K562 (cell line): ENCODE measurements around the gene PANK2. TPM values are rescaled to one million over a fixed set of nuclear protein-coding genes. Genes with fewer than 3 reads are reported as not detected.

Experiments used
- ARID2 ChIP-seq: fragments of 450-650 bp; IDR thresholded peaks from 2 replicates; pipeline ENCODE4 v1.6.1; 2017; ENCODE audit warnings: antibody characterized with exemption, mild to moderate bottlenecking
- ASH1L ChIP-seq: fragments of 450-650 bp; IDR thresholded peaks from 2 replicates; pipeline ENCODE4 v1.6.1; 2018; ENCODE audit warnings: borderline replicate concordance, mild to moderate bottlenecking, low read depth; ENCODE audit not compliant: partially characterized antibody
- CBX3 ChIP-seq, 2 experiments: IDR thresholded peaks; 1 replicate in 1 of 2; 2 replicates in 1 of 2; pipeline ENCODE4 v1.6.1; 2012; ENCODE audit warnings: inconsistent platforms in 2 of 2, low read length in 2 of 2, borderline replicate concordance in 1 of 2, control low read depth in 1 of 2
- DDX20 ChIP-seq: fragments of 450-650 bp; IDR thresholded peaks from 2 replicates; pipeline ENCODE4 v1.6.1; 2016; ENCODE audit warnings: missing genetic modification characterization, low read depth, mild to moderate bottlenecking, missing compliant biosample characterization, moderate library complexity
- ETV1 ChIP-seq: fragments of 450-650 bp; conservative IDR thresholded peaks from 2 replicates; pipeline ENCODE4 v1.6.1; 2016; ENCODE audit warnings: missing genetic modification characterization, control low read depth, low read depth, missing compliant biosample characterization
- ETV5 ChIP-seq: sonication (generic); formaldehyde crosslinking; IDR thresholded peaks from 2 replicates; pipeline ENCODE4 v1.4.0; 2020; ENCODE audit warnings: low read depth, mild to moderate bottlenecking, missing genetic modification reagents
- GABPA ChIP-seq: fragments of 200-800 bp; sonication (Bioruptor generic); conservative IDR thresholded peaks from 2 replicates; pipeline ENCODE4 v1.6.1; 2016; ENCODE audit warnings: low read depth, missing genetic modification characterization, missing compliant biosample characterization
- MYNN ChIP-seq, 2 experiments: sonication (generic); formaldehyde crosslinking in 1 of 2; IDR thresholded peaks; 2 replicates each; pipeline versions ENCODE4 v1.5.0 to v1.6.1; 2016 to 2020; ENCODE audit warnings: antibody characterized with exemption in 1 of 2, missing genetic modification reagents in 1 of 2
- NCOA2 ChIP-seq, 2 experiments: fragments of 450-650 bp; IDR thresholded peaks; 2 replicates each; pipeline ENCODE4 v1.6.1; 2018; ENCODE audit warnings: mild to moderate bottlenecking in 2 of 2, moderate library complexity in 1 of 2; ENCODE audit not compliant: partially characterized antibody in 2 of 2
- NCOR1 ChIP-seq: fragments of 450-650 bp; IDR thresholded peaks from 2 replicates; pipeline ENCODE4 v1.6.1; 2016; ENCODE audit warnings: mild to moderate bottlenecking, moderate library complexity
- NFATC3 ChIP-seq: fragments of 450-650 bp; IDR thresholded peaks from 2 replicates; pipeline ENCODE4 v1.6.1; 2017; ENCODE audit warnings: mild to moderate bottlenecking
- RBM39 ChIP-seq: fragments of 200-400 bp; formaldehyde crosslinking; optimal IDR thresholded peaks from 2 replicates; pipeline ENCODE3; 2018; ENCODE audit warnings: low read depth, low read length
- SRSF3 ChIP-seq: fragments of 200-400 bp; formaldehyde crosslinking; IDR thresholded peaks from 2 replicates; pipeline ENCODE4 v1.6.1; 2016; ENCODE audit warnings: mild to moderate bottlenecking, low read length, moderate library complexity; ENCODE audit not compliant: insufficient read depth
- SUPT5H ChIP-seq: fragments of 450-650 bp; IDR thresholded peaks from 2 replicates; pipeline ENCODE4 v1.6.1; 2016
- U2AF1 ChIP-seq: fragments of 200-400 bp; formaldehyde crosslinking; optimal IDR thresholded peaks from 2 replicates; pipeline ENCODE3; 2017; ENCODE audit warnings: mild to moderate bottlenecking, low read depth, low read length, moderate library complexity
- ZC3H4 ChIP-seq: sonication (generic); formaldehyde crosslinking; IDR thresholded peaks from 2 replicates; pipeline ENCODE4 v1.9.0; 2021; ENCODE audit warnings: missing genetic modification reagents, borderline replicate concordance
- ZNF140 ChIP-seq: fragments of 250-450 bp; sonication (Bioruptor Pico); IDR thresholded peaks from 2 replicates; pipeline ENCODE4 v1.8.0; 2021; ENCODE audit warnings: moderate library complexity, mild to moderate bottlenecking, inconsistent platforms
- ZNF24 ChIP-seq: fragments of 450-650 bp; IDR thresholded peaks from 2 replicates; pipeline ENCODE4 v1.6.1; 2016
- ZNF282 ChIP-seq: sonication (generic); formaldehyde crosslinking; IDR thresholded peaks from 2 replicates; pipeline ENCODE4 v1.8.1; 2023; ENCODE audit warnings: missing genetic modification reagents
- ZNF311 ChIP-seq: fragments of 250-450 bp; sonication (Bioruptor Pico); IDR thresholded peaks from 2 replicates; pipeline ENCODE4 v1.4.0; 2020; ENCODE audit warnings: mild to moderate bottlenecking, moderate library complexity
- ZSCAN29 ChIP-seq: fragments of 450-650 bp; IDR thresholded peaks from 2 replicates; pipeline ENCODE4 v1.6.1; 2017
- polyA plus RNA-seq, 8 experiments: library from polyadenylated mRNA; depleted of rRNA in 4 of 8; stranded (reverse) in 5 of 8; unstranded in 3 of 8; fragments of >200 nt; fragmentation: Nextera tagmentation in 2 of 8; fragmentation: Illumina TruSeq in 1 of 8; extraction: Ambion mirVana in 2 of 8; extraction: Trizol in 1 of 8; gene quantifications; 2 replicates each; pipeline versions ENCODE4 v1.2.1 to v1.2.3, GENCODE V29; 2011 to 2014; ENCODE audit warnings: inconsistent platforms in 1 of 8, missing spikeins in 1 of 8
- total RNA-seq, 7 experiments: library from RNA; depleted of rRNA in 6 of 7; stranded (reverse); fragments of >200 nt in 6 of 7; fragmentation: Illumina TruSeq in 2 of 7; extraction: Trizol in 2 of 7; gene quantifications; 2 replicates each; pipeline versions ENCODE4 v1.2.1 to v1.2.3, GENCODE V29; 2011 to 2021; ENCODE audit warnings: low replicate concordance in 1 of 7
- TF ChIP-seq, protein P1 (sequence below), 2 experiments: fragments of 450-650 bp; IDR thresholded peaks; 2 replicates each; pipeline ENCODE4 v1.6.1; 2016; ENCODE audit warnings: mild to moderate bottlenecking in 2 of 2, borderline replicate concordance in 1 of 2, low read depth in 1 of 2, moderate library complexity in 1 of 2

The PANK2 gene
- total and polyA plus RNA-seq, 9 of the 15 experiments (the other 6 are each of a cell fraction or from before 2014, with no cell fraction given) = 14.9 to 43.5 (median 31.4) TPM

DNA sequence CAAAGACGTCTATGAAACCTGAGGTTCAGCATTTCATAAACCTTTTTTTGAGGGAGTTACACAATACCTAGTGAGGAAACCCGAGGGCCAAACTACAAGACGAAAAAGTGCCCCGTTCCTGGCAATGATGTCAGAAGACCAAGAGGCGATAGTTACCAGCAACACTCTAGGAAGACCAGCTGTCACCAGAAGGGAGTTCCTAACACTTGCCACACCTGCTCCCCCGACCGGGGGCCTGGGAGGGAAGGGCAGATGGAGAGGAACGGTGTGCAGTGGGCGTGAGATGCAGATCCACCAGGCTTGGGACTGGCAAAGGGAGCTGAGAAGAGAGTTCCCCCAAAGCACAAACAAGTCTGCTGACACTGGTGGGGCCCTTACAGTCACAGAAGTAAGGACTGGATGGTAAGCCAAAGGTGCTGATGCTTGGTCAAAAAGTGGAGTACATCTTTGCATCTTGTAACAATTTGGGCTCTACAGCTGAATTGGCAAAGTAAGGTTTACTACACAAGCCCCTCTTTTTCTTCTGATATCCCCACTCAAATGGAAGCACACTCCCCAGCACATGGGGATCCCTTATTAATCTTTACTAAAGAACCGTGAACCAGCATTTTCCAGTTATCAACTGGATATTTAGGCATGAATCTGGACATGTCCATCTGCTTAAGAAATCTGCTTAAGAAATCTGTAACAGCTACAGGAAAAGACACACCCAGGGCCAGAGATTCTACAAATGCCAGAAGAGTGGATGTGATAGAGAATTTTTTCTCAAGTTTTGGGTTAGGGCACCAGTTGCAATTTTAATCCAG, 38.5 kb downstream of the PANK2 start (continued):
- TF ChIP-seq CBX3 (IDR thresholded peaks at IDR 0.05; ENCODE audit: borderline replicate concordance in 1 of 2, low read length in 2 of 2) (no peak), ZNF282 (CRISPR knock-in tag) (no peak), GABPA (tag) (no peak), ASH1L (no peak), MYNN (IDR thresholded peaks at IDR 0.05) (peak; percentile 64; the same call in 1 of the 2 replicates), MYNN (CRISPR knock-in tag; IDR thresholded peaks at IDR 0.05) (no peak), NCOR1 (0 out of 2 replicates have a peak, but pooled peaks have one; percentile 14), RBM39 (no peak), ZNF311 (no peak), SRSF3 (no peak), ARID2 (no peak), ETV5 (CRISPR knock-in tag) (no peak), ZNF140 (no peak), NFATC3 (no peak), ZSCAN29 (no peak), ZC3H4 (CRISPR knock-in tag) (no peak), U2AF1 (no peak), NCOA2 (IDR thresholded peaks at IDR 0.05; ENCODE audit: partially characterized antibody in 2 of 2) (no peak), ZNF24 (no peak), DDX20 (tag) (no peak), ETV1 (tag) (no peak), SUPT5H (peak; percentile 41)
- TF ChIP-seq, protein P1, sequence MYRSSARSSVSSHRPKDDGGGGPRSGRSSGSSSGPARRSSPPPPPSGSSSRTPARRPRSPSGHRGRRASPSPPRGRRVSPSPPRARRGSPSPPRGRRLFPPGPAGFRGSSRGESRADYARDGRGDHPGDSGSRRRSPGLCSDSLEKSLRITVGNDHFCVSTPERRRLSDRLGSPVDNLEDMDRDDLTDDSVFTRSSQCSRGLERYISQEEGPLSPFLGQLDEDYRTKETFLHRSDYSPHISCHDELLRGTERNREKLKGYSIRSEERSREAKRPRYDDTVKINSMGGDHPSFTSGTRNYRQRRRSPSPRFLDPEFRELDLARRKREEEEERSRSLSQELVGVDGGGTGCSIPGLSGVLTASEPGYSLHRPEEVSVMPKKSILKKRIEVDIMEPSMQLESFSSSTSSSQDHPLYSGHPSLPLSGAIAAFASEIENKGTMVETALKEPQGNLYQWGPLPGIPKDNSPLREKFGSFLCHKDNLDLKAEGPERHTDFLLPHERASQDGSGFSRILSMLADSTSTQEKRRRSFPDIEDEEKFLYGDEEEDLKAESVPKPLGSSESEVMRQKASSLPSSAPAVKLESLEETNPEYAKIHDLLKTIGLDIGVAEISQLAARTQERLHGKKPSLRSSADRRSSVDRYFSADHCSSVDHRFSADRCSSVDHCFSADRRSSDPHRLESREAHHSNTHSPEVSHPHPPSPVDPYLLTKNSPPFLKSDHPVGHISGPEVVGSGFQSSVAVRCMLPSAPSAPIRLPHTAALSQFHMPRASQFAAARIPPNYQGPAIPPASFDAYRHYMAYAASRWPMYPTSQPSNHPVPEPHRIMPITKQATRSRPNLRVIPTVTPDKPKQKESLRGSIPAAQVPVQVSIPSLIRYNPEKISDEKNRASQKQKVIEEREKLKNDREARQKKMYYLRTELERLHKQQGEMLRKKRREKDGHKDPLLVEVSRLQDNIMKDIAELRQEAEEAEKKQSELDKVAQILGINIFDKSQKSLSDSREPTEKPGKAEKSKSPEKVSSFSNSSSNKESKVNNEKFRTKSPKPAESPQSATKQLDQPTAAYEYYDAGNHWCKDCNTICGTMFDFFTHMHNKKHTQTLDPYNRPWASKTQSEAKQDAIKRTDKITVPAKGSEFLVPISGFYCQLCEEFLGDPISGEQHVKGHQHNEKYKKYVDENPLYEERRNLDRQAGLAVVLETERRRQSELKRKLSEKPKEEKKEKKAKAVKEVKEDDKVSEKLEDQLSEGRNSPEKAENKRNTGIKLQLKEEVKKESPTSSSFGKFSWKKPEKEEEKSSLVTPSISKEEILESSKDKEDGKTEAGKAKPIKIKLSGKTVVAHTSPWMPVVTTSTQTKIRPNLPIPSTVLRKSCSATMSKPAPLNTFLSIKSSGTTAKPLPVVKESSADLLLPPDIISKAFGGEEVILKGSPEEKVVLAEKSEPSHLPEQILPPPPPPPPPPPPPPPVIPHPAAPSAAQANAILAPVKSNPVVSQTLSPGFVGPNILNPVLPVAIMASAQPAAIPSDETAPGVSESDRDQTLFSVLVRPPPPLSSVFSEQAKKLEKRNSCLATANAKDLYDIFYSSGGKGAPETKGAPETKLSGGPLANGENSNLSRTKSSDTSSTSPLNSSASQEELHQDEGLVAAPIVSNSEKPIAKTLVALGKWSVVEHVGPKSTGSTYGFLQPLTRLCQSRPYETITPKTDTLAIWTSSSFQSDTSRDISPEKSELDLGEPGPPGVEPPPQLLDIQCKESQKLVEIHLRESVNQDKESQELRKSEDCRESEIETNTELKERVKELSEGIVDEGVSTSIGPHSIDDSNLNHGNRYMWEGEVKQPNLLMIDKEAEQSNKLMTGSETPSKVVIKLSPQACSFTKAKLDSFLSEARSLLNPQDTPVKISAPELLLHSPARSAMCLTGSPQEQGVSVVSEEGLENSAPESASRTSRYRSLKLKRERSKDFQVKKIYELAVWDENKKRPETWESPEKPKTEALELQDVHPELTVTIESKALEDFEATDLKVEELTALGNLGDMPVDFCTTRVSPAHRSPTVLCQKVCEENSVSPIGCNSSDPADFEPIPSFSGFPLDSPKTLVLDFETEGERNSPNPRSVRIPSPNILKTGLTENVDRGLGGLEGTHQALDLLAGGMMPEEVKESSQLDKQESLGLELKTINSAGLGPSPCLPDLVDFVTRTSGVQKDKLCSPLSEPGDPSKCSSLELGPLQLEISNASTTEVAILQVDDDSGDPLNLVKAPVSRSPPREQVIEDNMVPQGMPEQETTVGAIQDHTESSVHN (IDR thresholded peaks at IDR 0.05; ENCODE audit: borderline replicate concordance in 1 of 2, low read depth in 1 of 2) = no peak
